Measurements from ENCODE around the gene DOCK2. TPM values are rescaled to one million over a fixed set of nuclear protein-coding genes. Genes with fewer than 3 reads are reported as not detected.

DOCK2 gene
- total RNA-seq, 1 donor from 2014 or later = 4.6 TPM

GRCh38 chr5:169871826-169872490 lies 234.9 kb downstream of the DOCK2 start:
- intact Hi-C loops (cut with DNase I) = no loop called here
- DNase-seq (ENCODE audit: low spot score) = no peak

- DNase-seq (ENCODE audit: low spot score) = no peak
- intact Hi-C loops (cut with DNase I) = no loop called here
Measured at GRCh38 chr5:169873642-169874041, 236.6 kb downstream of the DOCK2 start.

- no peak for DNase-seq (ENCODE audit: low spot score)
- intact Hi-C loops (cut with DNase I) = no loop called here
Measured at GRCh38 chr5:169874621-169875020, 237.5 kb downstream of the DOCK2 start.

GRCh38 chr5:169875091-169875728 lies 238.1 kb downstream of the DOCK2 start:
- intact Hi-C loops (cut with DNase I) = no loop called here
- no peak for DNase-seq (ENCODE audit: low spot score)

- no peak for DNase-seq (ENCODE audit: low spot score)
- intact Hi-C loops (cut with DNase I) = no loop called here
Measured at GRCh38 chr5:169875731-169876130, 238.7 kb downstream of the DOCK2 start.

GRCh38 chr5:169876386-169876785 lies 239.3 kb downstream of the DOCK2 start:
- intact Hi-C loops (cut with DNase I) = no loop called here
- DNase-seq (ENCODE audit: low spot score) = no peak

- DNase-seq (ENCODE audit: low spot score) = no peak
- intact Hi-C loops (cut with DNase I) = no loop called here
Measured at GRCh38 chr5:169880012-169880663, 243.1 kb downstream of the DOCK2 start.

- no peak for DNase-seq (ENCODE audit: low spot score)
- intact Hi-C loops (cut with DNase I) = no loop called here
Measured at GRCh38 chr5:169880785-169881184, 243.7 kb downstream of the DOCK2 start.

GRCh38 chr5:169881702-169882303 lies 244.7 kb downstream of the DOCK2 start:
- intact Hi-C loops (cut with DNase I) = no loop called here
- DNase-seq (ENCODE audit: low spot score) = no peak

GRCh38 chr5:169886033-169886432 lies 249.0 kb downstream of the DOCK2 start:
- DNase-seq (ENCODE audit: low spot score) = no peak
- intact Hi-C loops (cut with DNase I) = no loop called here

GRCh38 chr5:169886677-169887076 lies 249.6 kb downstream of the DOCK2 start:
- intact Hi-C loops (cut with DNase I) = no loop called here
- DNase-seq (ENCODE audit: low spot score) = no peak

- DNase-seq (ENCODE audit: low spot score) = no peak
- intact Hi-C loops (cut with DNase I) = no loop called here
Measured at GRCh38 chr5:169889572-169889971, 252.5 kb downstream of the DOCK2 start.

GRCh38 chr5:169893010-169893409 lies 255.9 kb downstream of the DOCK2 start:
- DNase-seq (ENCODE audit: low spot score) = no peak
- intact Hi-C loops (cut with DNase I) = no loop called here

- DNase-seq (ENCODE audit: low spot score) = no peak
- intact Hi-C loops (cut with DNase I) = no loop called here
Measured at GRCh38 chr5:169893571-169893970, 256.5 kb downstream of the DOCK2 start.

- intact Hi-C loops (cut with DNase I) = no loop called here
- no peak for DNase-seq (ENCODE audit: low spot score)
Measured at GRCh38 chr5:169895926-169896325, 258.9 kb downstream of the DOCK2 start.

- no peak for DNase-seq (ENCODE audit: low spot score)
- intact Hi-C loops (cut with DNase I) = no loop called here
Measured at GRCh38 chr5:169897481-169897880, 260.4 kb downstream of the DOCK2 start.

GRCh38 chr5:169901896-169902295 lies 264.8 kb downstream of the DOCK2 start:
- DNase-seq (ENCODE audit: low spot score) = no peak
- intact Hi-C loops (cut with DNase I) = no loop called here

- intact Hi-C loops (cut with DNase I) = no loop called here
- DNase-seq (ENCODE audit: low spot score) = no peak
Measured at GRCh38 chr5:169904059-169904458, 267.0 kb downstream of the DOCK2 start.

GRCh38 chr5:169904508-169904907 lies 267.4 kb downstream of the DOCK2 start:
- intact Hi-C loops (cut with DNase I) = no loop called here
- no peak for DNase-seq (ENCODE audit: low spot score)

- no peak for DNase-seq (ENCODE audit: low spot score)
- intact Hi-C loops (cut with DNase I) = no loop called here
Measured at GRCh38 chr5:169905017-169905416, 267.9 kb downstream of the DOCK2 start.
